Mammary epithelial cell (primary cell): ENCODE data around the gene TRAM2.

ENCODE experiments used
- EZH2 ChIP-seq: IDR thresholded peaks from 2 replicates; pipeline ENCODE4 v1.6.1; 2012; ENCODE audit warnings: low read length, inconsistent platforms, borderline replicate concordance
- TF ChIP-seq, protein P1 (sequence below), 2 donors: IDR thresholded peaks in 1 of 2; conservative IDR thresholded peaks in 1 of 2; 2 replicates each; pipeline ENCODE4 v1.5.1; 2011 to 2012; ENCODE audit warnings: inconsistent platforms in 2 of 2, low read length in 2 of 2, mild to moderate bottlenecking in 2 of 2, control low read depth in 1 of 2, low read depth in 1 of 2; ENCODE audit not compliant: insufficient read depth in 1 of 2; ENCODE audit errors: extremely low read depth in 1 of 2

DNA sequence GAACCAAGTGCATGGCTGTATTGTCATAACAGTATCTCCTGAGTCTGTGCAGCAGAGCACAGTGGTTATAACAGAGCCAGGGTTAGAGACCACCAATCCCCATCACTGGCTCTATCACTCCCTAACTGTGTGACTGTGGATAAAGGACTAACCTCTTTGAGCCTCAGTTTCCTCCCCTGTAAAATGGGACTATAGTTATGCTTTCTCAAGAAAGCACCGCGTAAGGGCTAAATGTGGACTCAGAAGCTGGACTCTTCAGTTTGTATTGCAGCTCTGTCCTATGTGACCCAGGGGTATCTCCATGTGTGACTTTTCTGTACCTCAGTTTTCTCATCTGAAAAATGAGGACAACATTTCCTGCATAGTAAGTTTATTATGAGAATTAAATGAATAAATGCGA lies 59.9 kb downstream of the TRAM2 start:
- TF ChIP-seq, protein P1, sequence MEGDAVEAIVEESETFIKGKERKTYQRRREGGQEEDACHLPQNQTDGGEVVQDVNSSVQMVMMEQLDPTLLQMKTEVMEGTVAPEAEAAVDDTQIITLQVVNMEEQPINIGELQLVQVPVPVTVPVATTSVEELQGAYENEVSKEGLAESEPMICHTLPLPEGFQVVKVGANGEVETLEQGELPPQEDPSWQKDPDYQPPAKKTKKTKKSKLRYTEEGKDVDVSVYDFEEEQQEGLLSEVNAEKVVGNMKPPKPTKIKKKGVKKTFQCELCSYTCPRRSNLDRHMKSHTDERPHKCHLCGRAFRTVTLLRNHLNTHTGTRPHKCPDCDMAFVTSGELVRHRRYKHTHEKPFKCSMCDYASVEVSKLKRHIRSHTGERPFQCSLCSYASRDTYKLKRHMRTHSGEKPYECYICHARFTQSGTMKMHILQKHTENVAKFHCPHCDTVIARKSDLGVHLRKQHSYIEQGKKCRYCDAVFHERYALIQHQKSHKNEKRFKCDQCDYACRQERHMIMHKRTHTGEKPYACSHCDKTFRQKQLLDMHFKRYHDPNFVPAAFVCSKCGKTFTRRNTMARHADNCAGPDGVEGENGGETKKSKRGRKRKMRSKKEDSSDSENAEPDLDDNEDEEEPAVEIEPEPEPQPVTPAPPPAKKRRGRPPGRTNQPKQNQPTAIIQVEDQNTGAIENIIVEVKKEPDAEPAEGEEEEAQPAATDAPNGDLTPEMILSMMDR (conservative IDR thresholded peaks at IDR 0.05 in 1 of 2, IDR thresholded peaks at IDR 0.05 in 1 of 2; ENCODE audit: extremely low read depth in 1 of 2, insufficient read depth in 1 of 2, low read depth in 1 of 2, low read length in 2 of 2) = no peak
- TF ChIP-seq EZH2 = no peak
